ENCODE results near the gene PACS2. TPM values are rescaled to one million over a fixed set of nuclear protein-coding genes. Genes with fewer than 3 reads are reported as not detected.
"Not testable (repeated sequence)": the region's sequence is repeated elsewhere in the genome, so short reads cannot be mapped to it uniquely, and the experiment has no call there.

Gene PACS2
- polyA plus RNA-seq, 12 donors: 67.5 to 107 (median 84.6) TPM; not detected in 1

- DNase-seq: no peak
Measured at GRCh38 chr14:105286759-105287144, 27.8 kb upstream of the PACS2 start.

- DNase-seq: no peak
Measured at GRCh38 chr14:105287249-105288102, 27.1 kb upstream of the PACS2 start.

DNA sequence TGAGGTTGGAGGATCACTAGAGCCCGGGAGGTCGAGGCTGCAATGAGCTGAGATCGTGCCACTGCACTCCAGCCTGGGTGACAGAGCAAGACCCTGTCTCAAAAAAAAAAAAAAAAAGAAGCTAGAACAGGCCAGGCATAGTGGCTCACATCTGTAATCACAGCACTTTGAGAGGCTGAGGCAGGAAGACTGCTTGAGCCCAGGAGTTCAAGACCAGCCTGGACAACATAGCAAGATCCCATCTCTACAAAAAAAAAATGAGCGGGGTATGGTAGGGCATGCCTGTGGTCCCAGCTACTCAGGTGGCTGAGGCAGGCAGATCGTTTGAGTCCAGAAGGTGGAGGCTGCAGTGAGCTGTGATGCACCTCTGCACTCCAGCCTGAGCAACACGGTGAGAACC lies 25.6 kb upstream of the PACS2 start:
- not testable (repeated sequence) for DNase-seq

- DNase-seq: no peak
Measured at GRCh38 chr14:105290621-105291346, 23.8 kb upstream of the PACS2 start.

DNA sequence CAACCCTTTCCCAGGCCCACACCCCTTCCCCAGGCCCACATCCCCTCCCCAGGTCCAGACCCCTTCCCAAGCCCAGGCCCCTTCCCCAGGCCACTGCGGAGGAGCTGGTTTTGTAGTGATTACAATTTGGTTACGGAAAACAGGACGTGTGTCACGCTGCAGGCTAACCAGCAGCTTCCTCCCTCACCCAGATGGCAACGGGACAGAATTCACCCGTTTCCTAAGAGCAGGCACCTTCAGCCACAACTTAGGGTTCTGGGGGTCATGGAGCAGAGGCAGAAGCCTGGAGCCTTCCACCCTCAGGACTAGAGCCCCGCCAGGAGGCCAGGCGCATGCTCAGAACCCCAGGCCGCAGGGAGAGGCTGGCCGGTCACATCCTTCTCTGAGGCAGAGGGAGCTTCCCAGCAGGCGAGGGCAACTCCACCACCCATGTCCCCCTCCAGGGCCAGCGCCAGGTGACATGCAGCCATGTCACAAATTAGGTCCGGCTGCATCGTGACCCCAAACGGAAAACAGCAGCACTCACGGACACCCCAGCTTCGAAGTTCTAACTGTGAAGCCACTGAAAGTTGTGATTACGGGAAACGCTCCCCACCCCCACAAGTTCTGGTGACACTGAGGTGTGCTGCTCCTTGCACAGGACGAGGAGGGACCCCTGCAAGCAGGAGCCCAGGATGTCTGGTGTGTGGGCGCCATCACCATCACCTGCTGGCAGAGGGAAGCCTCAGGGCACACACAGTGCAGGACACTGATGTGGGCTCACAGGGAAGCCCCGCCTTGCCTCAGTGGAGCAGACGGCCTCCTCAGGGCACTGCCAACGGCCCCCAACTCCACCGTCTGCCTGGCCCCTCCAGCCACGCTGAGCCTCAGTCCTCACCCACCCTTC lies 21.5 kb upstream of the PACS2 start:
- no peak for DNase-seq

DNA sequence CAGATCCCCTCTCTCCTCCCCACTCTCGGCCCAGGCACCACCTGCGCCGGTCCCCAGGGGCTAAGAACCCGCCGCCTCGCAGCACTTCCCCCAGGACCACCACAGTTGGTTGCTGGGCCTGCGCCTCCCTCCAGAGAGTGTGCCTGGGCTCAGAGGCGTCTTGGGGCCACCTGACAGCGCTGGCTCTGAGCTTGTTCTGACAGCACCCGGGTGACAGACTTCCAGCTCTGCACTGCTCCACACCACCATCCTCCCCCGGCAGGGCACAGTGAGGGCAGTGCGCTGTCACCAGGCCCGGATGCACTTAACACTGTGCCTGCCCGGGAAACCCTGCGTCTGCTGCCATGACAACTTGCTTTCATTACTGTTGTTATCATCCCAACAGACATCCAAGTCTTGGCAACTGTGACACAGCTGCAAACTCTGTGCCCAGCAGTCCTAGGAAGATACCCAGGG lies 20.4 kb upstream of the PACS2 start:
- DNase-seq: no peak

GRCh38 chr14:105297311-105297710 lies 17.2 kb upstream of the PACS2 start:
- not testable (repeated sequence) for DNase-seq

GRCh38 chr14:105299654-105300541 lies 14.7 kb upstream of the PACS2 start:
- no peak for DNase-seq

DNA sequence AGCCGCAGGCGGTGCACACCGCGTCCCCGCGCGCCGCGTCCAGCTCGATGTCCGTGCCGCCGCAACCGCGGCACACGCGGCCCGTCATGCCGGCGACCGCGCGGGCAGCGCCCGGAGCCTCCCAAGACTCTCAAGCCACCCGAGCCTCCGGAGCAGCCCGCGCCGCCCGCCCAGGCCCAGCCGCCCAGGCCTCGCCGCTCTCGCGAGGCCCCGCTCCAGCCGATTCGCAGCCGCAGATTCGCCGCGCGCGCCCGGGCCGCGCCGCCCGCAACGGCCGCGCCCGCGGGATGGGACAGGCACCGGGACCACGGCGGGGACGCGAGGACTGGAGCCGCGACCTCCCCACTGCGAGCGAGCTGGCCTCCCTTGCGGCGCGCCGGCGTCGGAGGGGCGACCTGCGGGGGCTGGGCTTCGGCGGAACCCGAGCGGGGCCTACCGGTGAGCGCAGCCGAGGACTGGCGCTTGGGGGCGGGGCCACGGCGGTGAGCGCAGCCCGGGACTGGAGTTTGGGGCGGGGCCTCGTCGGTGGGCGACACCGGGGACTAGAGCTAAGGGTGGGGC lies 13.9 kb upstream of the PACS2 start, which contains the start of gene BRF1:
Gene BRF1 (minus strand): TSS at position 460 of the 561 bp plus-strand sequence. CDS start 372 bp downstream, at position 88.
- peak; percentile 94 for DNase-seq

DNA sequence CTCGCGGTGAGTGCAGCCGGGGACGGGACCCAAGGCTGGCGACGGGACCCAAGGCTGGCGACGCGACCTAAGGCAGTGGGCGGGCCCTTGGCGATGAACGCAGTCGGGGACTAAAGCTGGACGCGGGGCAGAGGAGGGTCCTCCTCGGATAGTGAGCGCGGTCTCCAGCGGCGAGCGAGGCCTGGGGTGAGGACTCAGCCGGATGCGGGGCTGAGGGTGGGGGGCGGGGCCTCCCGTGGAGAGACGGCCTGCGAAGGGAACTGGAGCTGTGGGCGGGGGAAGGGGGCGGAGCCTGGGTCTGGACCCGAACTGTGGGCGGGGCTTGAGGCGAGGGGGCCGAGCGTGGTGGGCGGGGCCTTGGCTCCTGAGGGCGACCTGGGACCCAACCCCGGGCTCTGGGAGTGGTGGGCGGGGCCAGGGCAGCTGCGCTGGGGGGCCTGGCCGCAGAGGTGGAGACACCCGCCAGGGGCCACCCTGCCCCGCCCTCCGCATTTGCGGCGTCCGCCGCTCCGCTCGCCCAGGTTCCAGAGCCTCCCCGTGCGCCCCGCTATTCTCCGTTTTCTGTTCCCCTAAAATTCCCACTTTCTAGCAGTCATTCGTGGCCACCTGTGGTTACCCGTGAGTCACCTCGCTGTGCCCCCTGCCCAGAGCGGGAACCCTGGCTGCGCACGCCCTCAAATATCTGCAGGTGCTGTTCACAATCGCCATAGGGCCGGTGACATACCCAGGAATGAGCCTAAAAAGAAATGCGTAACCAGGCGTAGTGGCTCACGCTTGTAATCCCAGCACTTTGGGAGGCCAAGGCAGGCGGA lies 13.2 kb upstream of the PACS2 start:
- DNase-seq: peak; percentile 94

DNA sequence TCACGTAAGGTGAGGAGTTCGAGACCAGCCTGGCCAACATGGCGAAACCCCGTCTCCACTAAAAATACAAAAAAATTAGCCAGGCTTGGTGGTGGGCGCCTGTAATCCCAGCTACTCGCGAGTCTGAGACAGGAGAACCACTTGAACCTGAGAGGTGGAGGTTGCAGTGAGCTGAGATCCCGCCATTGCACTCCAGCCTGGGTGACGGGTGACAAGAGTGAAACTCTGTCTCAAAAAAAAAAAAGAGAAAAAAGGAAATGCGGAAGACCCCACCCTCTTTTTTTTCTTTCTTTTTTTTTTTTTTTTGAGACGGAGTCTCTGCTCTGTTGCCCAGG lies 12.7 kb upstream of the PACS2 start:
- not testable (repeated sequence) for DNase-seq

DNA sequence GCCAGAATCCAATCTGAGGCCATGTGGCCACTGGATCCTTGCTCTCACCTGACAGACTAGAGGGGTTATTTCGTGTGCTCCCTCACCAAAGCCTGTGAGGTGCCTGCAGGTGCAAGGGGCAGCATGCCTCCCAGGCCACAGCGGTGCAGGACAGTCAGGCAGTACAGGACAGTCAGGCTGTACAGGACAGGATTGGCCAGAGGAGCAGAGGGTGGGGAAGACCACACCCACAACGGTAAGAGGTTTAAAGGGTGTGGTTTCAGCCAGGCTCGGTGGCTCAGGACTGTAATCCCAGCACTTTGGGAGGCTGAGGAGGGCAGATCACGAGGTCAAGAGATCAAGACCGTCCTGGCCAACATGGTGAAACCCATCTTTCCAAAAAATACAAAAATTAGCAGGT lies 10.6 kb upstream of the PACS2 start:
- no peak for DNase-seq

- DNase-seq: no peak
Measured at GRCh38 chr14:105304565-105304964, 10.0 kb upstream of the PACS2 start.

GRCh38 chr14:105305345-105305744 lies 9.2 kb upstream of the PACS2 start:
- DNase-seq: no peak

GRCh38 chr14:105305791-105306190 lies 8.8 kb upstream of the PACS2 start:
- DNase-seq: no peak

DNA sequence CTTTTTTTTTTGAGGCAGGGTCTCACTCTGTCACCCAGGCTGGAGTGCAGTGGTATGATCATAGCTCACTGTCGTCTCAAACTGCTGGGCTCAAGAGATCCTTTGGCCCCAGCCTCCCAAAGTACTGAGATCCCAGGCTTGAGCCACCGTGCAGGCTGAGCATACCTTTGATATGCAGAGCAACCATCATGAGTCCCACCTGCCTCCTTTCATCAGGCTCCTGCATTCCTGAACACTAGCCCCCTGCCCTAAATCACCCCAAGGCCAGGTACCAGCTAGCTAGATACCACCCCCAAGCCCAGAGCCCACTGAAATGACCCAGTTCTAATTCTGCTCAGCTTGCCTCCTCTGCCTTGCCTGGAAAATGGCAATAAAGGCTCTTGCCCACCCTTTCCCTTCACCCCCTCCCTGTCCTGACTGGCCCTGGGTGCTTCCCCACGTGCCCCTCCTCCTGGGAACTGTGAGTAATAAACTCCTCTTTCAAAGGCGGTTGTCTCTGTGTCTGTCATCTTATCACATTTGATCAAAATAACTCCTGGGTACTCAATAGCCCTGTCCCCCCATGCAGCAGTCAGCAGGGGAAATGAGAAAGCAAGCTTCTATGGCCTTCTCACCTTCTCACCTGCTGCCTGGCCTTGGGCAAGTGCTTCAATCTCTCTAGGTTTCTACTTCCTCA lies 7.4 kb upstream of the PACS2 start:
- no peak for DNase-seq

DNA sequence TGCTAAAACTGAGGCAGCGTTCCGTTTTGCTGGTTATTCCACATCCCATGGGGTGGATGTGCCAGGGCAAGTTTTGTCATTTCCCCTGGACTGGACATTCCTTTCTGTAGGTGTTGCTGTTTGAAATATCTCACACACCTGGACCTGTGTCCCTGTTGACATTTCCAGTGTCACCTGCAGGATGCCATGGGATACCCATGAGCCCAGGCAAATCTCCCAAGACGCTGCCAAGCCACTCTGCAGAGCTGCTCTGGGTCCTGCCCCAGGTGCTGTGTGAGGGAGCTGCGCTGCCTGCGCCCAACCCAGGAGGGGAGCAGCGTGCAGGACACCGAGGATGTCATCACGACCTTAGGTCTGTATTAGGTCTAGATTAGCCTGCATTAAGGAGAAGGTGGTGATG lies 5.2 kb upstream of the PACS2 start:
- no peak for DNase-seq

GRCh38 chr14:105311838-105312237 lies 2.7 kb upstream of the PACS2 start:
- DNase-seq: no peak

DNA sequence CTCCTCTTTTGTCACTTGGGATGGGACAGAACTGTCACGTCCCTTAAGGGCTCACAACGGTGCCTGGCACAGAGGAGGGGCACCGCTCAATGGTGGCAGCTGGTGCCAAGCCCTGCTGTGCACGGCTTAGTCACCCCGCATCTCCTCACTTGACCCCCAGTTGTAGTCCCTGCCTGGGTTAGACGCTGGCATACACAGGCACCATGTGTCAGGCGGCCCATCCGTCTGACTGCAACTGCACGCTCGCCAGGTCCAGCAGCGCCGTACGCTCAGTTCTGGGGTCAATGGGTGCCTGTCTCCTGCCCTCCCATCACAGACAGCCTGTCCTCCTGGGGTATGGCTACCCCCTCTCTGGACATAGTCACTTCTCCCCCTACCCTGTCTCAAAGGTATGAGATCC lies 1.6 kb upstream of the PACS2 start:
- no peak for DNase-seq
